GM21367 (cell line): ENCODE measurements around the gene OR6S1.
A peak's percentile ranks its signal among the peaks of the same experiment; 100 is the strongest.
"Not testable (repeated sequence)": the region's sequence is repeated elsewhere in the genome, so short reads cannot be mapped to it uniquely, and the experiment has no call there.

Experiments
- ATAC-seq: cut with Tn5 transposase; IDR thresholded peaks from one replicate; pipeline ENCODE4 v1.9.1; 2021; ENCODE audit not compliant: unreplicated experiment

OR6S1 gene

DNA sequence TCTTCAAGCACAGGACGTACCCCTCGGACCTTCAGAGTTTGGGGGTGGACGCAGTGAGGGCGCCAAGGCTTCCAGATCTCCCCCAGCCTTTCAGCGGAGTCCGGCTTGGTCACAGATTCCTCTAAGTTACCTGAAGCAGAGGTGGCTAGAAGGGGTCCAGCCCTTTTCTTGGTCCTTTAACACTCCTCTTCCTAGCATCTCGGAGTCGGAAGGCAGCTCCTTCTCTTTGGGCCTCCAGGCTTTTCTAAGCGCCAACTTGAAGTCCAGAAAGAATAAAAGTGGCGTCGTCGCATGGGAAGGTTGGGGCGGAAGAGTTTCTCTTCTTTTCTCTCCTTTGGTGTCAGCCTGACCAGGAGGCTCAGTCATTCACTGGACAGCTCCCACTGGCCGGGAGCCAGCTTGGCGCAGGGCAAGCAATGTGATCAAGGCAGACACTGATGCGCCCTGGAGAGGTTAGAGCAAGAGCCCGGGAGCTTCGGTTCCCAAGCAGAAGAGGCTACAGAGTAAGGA lies 9.6 kb downstream of the OR6S1 start:
- no peak for ATAC-seq

DNA sequence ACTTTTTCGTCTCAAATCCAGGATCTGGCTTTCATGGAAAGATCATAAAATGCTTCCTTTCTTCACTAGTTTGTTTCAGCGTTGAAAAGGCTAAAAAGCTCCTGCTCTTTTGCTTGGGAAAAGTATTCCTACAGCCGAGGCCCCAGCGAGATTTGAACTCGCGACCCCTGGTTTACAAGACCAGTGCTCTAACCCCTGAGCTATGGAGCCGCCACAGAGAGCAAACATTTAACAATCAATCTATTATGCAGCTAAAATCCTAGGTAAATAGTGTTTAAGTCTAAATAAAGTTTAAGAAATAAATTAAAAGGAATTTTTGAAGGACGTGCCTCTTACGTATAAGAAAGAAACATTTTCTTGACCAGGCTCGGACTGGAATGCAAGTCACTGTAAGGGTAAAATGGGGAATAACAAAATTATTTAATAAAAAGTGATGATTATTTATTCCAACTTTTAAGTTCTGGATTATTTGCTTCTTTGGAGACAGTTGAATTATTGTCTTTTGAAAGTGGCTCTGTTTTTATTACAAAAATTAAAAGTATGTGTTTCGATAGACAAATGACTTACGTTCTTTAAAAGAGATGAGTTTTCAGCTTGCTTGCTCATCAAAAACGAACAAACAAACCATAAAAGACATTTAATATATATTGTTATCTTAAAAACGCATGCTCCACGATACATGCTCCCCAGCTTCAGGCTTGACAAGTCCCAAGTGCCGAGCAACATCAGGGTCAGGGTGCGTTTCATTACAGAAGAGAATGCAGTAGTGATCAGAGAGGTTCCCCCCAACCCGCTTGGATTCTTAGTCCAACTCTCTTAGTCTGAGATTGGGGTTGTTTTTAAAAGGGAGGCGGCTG lies 10.2 kb downstream of the OR6S1 start:
- ATAC-seq = no peak

DNA sequence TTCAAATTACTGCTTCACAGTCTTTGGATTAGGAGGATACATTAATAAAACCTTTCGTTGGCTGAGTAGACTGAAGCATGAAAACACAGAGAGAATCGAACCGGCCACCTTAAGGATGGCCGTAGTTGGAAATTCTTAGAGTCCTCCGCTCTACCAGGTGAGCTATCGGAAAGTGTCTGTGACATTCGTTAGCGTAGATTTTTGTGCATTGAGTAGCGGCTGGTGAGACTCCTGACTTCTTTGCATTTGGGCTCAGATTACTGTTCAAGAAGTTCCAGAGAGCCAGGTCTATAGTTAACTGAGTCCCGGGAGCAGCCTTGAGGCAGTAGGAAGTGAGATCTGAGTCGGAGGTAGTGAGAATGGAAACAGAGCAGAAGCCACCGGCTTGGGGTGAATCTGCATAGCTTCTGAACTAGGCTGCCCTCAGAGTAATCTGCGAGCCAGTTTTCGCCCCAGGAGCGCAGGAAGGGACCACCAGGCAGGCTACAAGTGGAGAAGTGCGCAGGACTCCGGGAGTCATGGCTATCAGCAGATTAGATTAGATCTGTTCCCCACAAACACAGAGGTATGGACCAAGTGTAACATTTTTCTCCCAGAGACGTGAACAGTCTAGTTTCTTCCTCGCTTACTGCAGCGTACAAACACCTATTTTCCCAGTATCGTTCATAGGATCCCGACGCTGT lies 11.0 kb downstream of the OR6S1 start:
- ATAC-seq = no peak

DNA sequence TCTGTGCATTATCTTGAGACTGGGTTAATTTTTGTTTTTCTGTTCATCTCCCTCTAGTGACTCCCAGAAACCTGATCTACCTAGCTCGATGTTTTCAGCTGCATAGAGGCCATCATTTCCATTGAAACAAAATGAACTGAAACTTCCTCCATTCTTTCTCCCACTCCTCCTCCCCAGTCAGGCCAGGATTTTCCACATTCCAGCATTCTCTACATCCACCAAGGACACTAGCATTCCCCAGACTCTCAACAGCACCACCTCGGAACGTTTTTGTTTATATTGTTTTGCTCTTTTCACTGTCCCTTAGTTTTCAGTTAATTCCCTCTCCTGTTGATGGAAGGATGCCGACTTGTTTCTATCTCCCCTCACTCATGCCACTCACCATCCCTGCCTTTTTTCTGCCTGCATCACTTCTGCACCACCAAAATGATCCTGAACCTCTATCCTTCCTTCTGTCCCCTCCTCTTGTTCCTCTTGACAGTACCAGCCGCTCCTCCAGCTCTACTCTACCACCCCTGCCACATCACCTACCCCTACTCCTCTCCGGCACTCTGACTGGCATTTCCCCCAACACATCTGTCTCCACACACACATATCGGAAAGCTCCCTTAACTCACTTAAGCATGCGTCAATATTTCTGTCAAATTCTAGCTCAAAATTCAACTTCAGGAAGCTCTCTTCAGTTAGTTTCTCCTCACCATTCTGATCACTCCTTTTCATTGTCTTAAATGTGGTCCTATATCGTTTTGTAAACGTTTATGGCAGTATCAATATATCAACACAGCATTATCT lies 13.2 kb downstream of the OR6S1 start:
- ATAC-seq = no peak

DNA sequence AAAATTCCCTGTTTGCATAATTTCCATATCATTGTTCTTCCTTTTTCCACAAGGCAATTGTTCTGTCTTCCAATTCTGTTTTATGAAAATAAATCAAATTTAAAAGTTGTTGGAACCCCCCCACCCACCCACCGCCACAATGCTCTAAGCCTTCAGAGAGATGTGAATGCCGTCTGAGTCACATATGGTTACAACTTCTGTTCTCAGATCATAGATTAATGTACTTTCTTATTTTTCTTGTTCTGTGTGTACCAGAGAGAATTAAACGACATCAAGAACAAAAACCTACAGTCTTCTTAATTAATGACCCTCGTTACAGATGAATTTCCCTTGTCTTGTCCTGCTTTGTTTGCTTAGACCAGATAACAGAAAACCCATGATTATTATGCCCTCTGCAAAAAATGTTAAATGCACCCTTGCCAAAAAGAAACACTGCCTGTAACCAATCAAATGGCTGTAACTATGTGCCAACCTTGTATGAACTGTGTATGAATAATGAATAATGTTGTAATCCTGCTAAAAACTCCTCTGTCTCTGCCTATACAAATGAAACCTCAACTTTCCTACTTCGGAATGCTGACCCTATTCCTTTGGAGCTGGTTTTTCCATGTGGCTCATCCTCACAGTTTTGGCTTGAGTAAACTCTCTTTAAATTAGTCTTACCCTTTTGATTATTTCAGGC lies 14.0 kb downstream of the OR6S1 start:
- no peak for ATAC-seq

DNA sequence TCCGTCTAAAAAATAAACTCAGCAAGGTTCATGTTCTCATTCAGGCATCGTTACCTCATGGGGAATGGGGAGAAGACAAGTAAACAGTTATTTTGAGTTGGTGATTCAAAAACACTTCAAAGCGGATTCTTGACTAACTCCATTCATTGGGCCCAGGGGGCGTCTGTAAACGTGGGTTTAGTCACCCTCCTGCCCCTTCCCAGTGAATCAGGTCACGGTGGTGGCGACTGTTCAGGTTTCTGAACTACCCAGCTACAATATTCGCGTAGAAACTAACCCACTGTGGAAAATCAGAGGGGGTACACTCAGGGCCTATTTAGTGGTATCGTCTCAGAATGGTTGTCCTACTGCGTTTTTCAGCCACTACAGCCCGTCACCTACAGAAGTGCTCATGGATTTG lies 15.2 kb downstream of the OR6S1 start:
- ATAC-seq = no peak

DNA sequence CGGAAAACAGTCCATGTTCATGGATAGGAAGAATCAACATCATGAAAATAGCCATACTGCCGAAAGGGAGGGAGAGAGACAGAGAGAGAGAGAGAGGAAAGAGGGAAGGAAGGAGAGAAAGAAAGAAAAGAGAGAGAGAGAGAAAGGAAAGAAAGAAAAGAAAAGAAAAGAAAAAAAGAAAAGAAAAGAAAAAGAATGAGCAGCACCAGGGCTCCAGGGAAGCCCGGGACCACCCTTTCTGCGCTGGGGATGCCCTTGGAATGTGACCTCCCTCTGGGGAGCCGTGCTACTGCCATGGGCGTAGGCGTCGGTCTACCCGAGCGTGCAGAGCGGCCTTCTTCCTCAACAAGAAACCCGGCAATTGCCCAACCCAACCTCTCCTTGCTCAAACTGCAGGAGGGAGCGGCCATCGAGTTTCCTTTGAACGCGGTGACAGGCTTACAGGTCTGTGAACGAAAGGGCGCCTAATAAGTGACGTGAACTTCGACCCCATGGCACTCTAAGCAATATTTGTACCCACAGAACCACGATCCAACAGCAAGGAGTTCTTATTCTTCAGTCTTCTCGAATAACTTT lies 16.9 kb downstream of the OR6S1 start:
- peak; percentile 39 for ATAC-seq

DNA sequence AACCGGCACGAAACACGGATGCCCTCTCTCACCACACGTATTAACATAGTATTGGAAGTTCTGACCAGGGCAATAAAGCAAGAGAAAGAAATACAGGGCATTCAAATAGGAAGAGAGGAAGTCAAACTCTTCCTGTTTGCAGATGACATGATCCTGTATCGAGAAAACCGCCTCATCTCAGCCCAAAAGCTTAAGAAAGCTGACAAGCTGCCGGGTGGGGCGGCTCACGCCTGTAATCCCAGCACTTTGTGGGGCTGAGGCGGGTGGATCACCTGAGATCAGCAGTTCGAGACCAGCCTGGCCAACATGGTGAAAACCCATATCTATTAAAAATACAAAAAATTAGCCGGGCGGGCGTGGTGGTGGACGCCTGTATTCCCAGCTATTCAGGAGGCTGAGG lies 17.7 kb downstream of the OR6S1 start:
- ATAC-seq = no peak

DNA sequence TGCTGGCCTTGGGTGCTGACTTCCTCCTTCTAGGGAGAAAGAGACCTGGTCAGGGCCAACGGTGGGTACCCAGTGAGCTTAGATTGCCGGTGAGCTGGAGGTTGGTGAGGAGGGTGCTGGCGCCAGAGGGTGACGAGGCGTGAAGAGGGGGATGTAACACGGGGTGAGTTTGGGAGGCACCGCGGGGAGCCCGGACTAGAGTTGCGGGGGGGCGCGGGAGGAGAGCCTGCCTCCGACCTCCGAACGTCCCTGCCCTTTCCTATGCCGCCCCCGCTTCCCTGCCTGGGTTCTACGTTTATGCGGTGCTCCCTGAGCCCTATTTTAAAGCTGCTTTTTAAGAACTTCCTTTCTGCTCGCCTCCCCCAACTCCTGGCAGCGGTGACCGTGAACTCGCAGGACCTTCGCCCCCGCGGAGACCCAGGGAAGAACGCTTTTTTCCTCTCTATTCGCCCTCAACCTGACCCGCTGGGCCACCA lies 18.6 kb downstream of the OR6S1 start:
- ATAC-seq = no peak

DNA sequence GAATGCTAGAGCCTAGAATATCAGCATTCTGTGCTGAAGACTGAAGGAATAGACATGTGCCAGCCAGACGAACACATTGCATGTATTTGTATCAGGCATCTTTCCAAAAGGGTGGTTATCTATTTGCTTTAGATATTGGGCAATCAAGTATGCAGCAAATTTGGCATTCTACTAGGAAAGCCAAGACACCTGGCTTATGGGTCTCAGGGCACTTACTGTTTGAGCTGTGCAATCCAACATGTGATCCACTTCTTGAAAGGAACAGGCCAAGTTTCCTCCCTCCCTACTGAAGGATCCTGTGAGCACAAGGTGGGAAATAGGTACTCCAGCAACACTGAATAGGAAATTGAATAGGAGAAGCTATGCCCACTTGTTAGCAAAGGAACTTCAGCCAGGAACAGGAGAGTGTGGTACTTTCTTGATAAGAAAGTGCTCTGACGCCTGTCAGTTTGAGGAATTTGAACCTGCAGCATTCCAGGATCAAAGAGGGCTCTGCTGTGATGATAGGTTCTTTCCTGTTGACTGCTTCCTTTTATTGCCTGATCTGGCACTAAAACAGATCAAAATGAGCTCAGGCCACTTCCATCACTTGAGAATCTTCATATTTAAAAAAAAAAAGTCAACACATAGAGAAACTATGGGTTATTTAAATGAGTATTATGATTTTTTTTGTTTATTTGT lies 20.6 kb downstream of the OR6S1 start:
- ATAC-seq = no peak

DNA sequence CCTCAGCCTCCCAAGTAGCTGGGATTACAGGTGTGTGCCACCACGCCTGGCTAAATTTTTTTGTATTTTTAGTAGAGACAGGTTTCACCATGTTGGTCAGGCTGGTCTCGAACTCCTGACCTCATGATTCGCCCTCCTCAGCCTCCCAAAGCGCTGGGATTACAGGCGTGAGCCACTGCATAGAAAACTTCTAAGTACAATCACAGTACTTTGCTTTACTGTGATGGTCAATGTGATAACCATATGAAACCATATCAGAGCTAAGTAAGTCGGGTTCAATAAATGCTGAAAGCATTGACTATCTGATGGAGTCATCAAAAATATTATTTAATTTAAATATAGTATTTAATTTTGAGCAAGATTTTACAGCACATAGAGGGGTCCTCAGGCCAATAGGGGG lies 21.8 kb downstream of the OR6S1 start:
- ATAC-seq = not testable (repeated sequence)

DNA sequence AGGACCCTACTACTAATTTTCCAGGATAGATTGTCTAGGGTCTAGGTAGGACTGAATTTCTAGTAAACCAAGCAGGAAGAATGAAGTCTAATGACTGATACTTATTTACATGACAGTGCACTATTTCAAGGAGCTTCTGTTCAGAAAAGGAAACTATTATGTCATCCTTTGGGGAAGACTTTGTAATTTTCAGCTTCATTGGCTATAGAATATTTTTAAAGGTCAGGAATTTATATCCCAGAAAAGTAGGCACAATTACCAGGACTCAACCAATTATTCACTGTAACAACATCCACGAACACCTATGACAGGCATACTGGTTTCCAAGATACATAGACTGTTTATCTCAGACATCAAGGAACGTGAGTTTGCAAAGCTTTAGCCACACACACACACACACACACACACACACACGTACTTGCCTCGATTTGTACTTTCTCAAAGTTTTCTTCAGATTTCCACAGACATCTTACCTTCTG lies 23.2 kb downstream of the OR6S1 start:
- ATAC-seq = no peak

DNA sequence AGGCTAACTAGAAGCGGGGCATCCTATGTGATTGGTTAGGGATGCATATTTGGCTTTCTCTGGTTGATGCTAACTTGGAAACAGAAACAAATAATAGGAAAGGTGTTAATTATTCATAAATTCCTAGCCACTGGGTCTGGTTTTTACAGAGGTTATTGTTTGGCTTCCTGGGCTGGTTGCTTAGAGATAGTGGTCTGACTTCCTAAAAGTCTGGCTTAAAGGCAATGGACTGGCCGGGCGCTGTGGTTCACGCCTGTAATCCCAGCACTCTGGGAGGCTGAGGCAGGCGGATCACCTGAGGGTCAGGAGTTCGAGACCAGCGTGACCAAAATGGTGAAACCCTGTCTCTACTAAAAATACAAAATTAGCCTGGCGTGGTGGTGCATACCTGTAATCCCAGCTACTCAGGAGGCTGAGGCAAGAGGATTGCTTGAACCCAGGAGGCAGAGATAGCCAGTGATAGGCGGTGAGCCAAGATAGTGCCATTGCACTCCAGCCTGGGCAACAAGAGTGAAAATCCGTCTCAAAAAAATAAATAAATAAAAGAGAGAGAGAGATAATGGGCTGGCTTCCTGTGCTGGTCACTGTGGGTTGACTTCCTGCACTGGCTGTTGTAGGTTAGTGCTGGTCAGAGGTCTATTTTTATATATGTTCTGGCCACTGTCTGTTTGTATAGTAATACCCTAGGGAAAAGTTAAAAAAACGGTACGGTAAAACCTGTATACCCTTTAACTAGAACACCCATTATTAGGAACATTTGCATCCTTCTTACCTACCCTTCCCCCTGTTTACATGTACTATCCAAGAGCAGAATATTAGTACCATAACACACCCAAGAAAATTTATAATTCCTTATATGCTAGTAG lies 24.1 kb downstream of the OR6S1 start:
- no peak for ATAC-seq

DNA sequence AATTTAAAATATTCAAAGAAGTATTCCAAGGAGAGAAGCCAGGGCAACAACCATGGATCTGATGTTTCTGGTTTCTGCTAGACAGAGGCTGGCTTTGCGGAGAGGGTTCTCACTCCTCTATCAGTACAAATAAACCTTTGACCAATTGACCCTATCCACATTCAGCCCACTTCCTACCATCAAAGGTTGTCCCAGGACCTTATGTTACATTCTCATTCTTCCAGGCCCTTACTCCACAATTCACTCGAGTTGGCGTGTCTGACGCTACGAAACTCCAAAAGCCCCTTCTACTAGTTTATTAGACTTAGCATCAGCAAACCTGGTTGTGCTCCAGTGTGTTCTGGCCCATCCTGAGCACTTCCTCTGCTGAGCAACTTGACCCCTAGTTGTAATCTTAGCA lies 25.5 kb downstream of the OR6S1 start:
- ATAC-seq = no peak

DNA sequence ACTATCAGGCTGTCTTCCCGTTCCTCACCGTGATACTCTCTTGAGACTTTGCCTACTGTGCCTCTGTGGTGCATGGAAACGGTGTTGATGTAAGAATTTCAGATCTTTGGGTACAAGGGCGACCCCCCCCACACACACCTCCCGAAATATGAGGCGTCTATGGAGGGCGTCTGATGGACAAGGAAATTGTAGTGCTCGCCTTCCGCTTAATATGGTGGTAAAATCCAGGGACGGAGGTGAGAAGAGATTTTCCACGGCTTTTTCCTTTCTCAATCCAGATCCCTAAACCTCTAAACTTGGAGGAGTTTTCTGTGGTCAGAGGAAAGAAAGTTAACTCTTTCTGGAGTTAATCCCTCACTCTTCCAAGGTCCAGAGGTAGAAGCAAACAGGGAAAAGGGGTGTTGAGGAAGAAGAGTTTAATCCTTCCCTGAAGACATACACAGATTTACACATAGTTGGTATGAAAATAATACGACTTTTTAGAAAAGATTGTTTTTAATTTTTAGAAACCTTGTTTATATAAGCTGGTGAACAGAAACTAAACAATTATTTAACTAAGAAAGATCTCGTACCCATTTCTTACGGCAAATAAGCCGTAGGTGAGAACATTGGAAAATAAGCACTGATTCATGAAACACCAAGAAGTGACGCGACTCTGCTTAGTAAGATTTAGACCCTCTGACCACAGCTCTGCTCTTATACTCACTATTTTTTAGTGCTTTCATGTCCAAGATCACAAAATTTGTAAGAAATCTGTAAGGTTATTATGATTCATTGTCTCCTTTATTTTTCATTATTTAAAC lies 27.3 kb downstream of the OR6S1 start:
- no peak for ATAC-seq

DNA sequence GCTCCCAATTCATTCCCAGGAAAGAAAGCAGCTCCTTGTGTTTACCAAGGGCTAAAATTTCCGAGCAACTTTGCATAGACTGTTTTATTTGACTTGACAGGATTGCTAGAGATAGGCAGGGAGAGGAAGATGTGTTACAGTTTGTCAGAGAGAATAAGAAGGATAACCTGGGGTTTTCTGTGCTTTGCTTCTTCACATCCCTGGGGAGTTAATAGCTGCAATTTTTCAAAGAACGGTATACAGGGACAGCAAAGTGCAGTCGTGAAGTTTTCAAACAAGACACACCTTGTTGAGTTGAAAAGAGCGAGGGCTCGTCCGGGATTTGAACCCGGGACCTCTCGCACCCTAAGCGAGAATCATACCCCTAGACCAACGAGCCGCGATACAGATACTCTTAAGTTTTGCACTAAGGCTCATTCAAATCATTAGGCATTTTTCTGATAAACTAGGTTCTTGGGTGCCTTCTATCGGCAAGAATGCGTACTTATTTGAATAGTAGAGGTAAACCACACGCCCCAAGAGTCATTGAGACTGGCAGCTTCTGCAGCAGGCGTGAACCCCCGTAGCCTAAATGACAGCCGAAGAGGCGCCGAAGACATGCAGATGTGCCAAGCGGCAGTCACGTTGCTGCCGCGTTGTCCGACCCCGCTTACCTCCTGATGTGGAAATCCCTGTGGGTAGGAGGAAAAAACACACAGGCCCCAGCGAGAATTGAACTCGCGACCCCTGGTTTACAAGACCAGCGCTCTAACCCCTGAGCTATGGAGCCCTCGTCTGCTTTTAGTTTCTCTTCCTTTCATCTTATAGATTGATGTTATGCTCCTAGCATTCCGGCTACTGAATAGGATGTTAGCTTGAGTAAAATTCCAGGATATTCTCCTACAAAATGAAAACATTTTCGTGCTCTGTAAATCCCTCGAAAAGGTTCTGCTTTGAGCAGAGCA lies 28.1 kb downstream of the OR6S1 start:
- peak; percentile 52 for ATAC-seq

DNA sequence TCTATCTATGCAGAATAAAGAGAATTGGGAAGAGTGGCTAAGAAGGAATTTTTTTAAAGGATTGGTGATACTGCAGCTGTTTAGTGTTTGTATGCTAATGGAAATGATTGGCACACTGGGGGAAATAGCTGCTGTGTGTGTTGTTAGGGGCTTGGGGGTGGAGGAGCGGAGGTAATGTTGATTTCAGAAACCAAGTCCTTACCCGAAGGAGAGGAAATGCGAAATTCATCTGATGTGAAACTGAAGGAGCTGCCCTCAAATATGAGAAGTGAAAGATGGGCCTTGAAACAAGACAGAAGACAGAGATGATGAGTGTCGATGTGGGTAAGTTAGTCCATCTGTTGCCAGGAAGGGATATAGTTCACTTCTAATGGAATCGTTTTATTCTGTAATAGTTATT lies 29.1 kb downstream of the OR6S1 start:
- ATAC-seq = no peak
